BJ (cell line): ENCODE results near the gene LUZP1. TPM values are rescaled to one million over a fixed set of nuclear protein-coding genes. Genes with fewer than 3 reads are reported as not detected.
A peak's percentile ranks its signal among the peaks of the same experiment; 100 is the strongest.

Experiments
- CTCF ChIA-PET: fragments of 350-600 bp; formaldehyde crosslinking; extraction: SDS; loops from one replicate; lab custom pipeline; 2021; ENCODE audit warnings: antibody characterized with exemption, inconsistent platforms; lab: Yijun Ruan, JAX
- POLR2A ChIA-PET: fragments of 300-600 bp; sonication (Branson Sonifier 250); formaldehyde crosslinking; extraction: SDS; loops from one replicate; lab custom pipeline; 2021; ENCODE audit warnings: antibody characterized with exemption; lab: Charles Lee
- DNase-seq: peaks from one replicate; pipeline ENCODE4 v3.0.0-alpha.2; 2011; ENCODE audit warnings: low read depth
- H3K27me3 ChIP-seq: 2 replicates; pipeline ENCODE4 v1.6.0; 2011; ENCODE audit warnings: low read length; ENCODE audit not compliant: control insufficient read depth, insufficient read depth
- H3K36me3 ChIP-seq: 2 replicates; pipeline ENCODE4 v1.5.1; 2011; ENCODE audit warnings: low read length; ENCODE audit not compliant: control insufficient read depth, insufficient read depth
- H3K4me3 ChIP-seq: 2 replicates; pipeline ENCODE4 v1.5.1; 2011; ENCODE audit warnings: low read depth, mild to moderate bottlenecking, control low read depth, low read length
- polyA plus RNA-seq: library from polyadenylated mRNA; depleted of rRNA; stranded (reverse); fragments of >200 nt; gene quantifications from 2 replicates; pipeline ENCODE4 v1.2.3, GENCODE V29; 2011
- TF ChIP-seq, protein P1 (sequence below): IDR thresholded peaks from 2 replicates; pipeline ENCODE4 v1.5.1; 2011; ENCODE audit warnings: low read depth, mild to moderate bottlenecking, control low read depth, inconsistent platforms, low read length, moderate library complexity; ENCODE audit not compliant: insufficient read depth

LUZP1 gene
- polyA plus RNA-seq, 1 experiment = 22.0 TPM

DNA sequence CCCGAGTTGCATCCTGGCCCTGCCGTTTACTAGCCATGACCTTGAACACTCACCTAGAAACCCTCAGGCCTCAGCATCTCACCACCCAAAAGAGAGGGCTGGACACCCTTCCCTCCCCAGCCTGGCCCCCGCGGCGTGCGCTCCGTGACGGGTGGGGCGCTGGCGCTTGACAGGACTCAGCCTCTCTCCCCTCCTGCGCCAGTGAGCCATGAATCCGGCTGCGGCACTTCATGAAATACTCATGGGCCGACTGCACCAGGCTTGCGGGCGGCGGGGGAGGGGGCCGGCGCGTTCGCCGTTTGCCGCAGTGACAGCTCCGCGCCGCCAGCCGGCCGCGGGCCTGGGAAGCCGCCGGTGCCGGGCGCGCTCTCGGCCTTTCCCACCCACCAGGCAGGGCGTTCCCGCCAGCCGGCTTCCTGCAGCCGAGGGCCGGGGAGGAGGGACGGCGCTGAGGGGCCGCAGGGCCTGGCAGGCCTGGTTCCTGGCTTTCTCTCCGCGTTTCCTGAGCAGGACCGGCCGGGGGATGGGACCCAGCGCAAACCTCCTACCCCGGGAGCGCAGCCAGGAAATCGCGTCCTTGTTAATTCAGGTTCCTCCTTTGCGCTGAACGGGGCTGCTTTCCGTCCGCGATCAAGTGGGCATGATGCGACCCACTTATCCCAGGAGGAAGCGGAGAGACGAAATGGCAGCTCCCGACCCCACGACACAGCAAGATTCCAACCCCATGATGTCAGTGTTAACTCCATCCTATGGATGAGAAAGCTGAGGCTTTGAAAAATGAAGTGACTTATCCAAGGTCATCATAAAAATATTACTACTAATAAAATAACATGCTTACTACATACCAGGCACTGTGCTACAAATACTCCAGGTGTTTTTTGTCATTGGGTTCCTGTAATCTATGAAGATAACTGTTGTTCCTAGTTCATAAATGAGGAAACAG is 9.1 kb upstream of the LUZP1 start:
- ChIA-PET POLR2A (no interaction called here), CTCF (interaction anchor here (1.0 to 12.5 kb wide), 4 partner anchors 10 to 201 kb away, joined by 3 to 412 read pairs (median 4); no protein-coding TSS in a partner anchor)
- H3K36me3 ChIP-seq = no peaks in the 10 kb centered on the region
- H3K4me3 ChIP-seq = peak overlapping the region; percentile 47
- no peaks in the 10 kb centered on the region for H3K27me3 ChIP-seq
- TF ChIP-seq, protein P1, sequence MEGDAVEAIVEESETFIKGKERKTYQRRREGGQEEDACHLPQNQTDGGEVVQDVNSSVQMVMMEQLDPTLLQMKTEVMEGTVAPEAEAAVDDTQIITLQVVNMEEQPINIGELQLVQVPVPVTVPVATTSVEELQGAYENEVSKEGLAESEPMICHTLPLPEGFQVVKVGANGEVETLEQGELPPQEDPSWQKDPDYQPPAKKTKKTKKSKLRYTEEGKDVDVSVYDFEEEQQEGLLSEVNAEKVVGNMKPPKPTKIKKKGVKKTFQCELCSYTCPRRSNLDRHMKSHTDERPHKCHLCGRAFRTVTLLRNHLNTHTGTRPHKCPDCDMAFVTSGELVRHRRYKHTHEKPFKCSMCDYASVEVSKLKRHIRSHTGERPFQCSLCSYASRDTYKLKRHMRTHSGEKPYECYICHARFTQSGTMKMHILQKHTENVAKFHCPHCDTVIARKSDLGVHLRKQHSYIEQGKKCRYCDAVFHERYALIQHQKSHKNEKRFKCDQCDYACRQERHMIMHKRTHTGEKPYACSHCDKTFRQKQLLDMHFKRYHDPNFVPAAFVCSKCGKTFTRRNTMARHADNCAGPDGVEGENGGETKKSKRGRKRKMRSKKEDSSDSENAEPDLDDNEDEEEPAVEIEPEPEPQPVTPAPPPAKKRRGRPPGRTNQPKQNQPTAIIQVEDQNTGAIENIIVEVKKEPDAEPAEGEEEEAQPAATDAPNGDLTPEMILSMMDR = no peak
- no peak for DNase-seq

DNA sequence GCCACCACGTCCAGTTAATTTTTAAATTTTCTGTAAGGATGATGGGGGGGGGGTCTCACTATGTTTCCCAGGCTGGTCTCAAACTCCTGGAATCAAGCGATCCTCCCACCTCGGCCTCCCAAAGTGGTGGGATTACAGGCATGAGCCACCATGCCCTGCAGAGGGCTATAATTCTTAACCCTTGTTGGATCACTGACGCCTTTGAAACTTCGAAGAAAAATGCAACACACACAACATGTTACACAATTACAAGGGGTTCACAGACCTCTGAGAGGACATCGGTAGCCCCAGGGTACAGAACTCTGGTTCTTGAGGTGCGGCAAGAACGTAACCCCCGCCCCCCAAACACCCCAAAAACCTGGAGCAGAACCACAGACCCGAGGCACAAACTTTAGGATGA is 8.4 kb upstream of the LUZP1 start:
- no peaks in the 10 kb centered on the region for H3K27me3 ChIP-seq

DNA sequence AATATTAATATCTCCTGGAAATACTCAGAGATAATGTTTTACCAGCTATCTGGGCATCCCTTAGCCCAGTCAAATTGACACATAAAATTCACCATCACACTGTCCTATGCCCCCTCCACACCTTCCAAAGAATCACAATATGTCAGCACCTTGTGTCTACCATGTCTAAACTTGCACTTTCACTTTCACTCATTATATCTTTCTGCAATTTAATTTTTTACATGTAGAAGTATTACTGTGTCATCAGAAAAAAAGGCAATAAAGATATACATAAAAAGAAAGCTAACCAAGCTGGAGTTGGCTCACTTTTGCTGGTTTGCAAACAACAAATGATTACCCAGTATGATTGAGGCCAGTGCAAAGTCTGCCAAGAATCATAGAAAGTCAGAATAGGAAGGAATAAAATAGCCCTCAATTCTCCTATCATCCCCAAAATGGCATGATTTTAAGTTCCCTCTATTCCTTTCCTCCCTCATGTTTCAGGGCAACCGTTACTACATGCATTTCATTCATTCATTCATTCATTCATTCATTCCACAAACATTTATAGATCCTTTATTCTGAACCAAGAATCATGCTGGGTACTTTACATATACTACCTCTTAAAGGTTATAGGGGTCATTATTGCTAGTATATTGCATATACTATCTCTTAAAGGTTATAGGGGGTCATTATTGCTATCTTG is 5.9 kb upstream of the LUZP1 start:
- Histone ChIP-seq H3K27me3 (no peaks in the 10 kb centered on the region), H3K4me3 (no peak overlapping the region), H3K36me3 (no peaks in the 10 kb centered on the region)
- POLR2A ChIA-PET = no interaction called here
- CTCF ChIA-PET = interaction anchor here (0.7 to 4.5 kb wide), 4 partner anchors 10 to 76 kb away, joined by 4 to 19 read pairs (median 6); no protein-coding TSS in a partner anchor
- TF ChIP-seq, protein P1 = no peak
- no peak for DNase-seq

More for the DNA sequence above, 8.4 kb upstream of the LUZP1 start:
- POLR2A ChIA-PET = no interaction called here
- CTCF ChIA-PET = interaction anchor here (1.0 to 12.5 kb wide), 4 partner anchors 8 to 200 kb away, joined by 3 to 412 read pairs (median 12); no protein-coding TSS in a partner anchor
- no peak for DNase-seq
- Histone ChIP-seq H3K4me3 (peak overlapping the region; percentile 47), H3K36me3 (no peaks in the 10 kb centered on the region)
- TF ChIP-seq, protein P1 = no peak

DNA sequence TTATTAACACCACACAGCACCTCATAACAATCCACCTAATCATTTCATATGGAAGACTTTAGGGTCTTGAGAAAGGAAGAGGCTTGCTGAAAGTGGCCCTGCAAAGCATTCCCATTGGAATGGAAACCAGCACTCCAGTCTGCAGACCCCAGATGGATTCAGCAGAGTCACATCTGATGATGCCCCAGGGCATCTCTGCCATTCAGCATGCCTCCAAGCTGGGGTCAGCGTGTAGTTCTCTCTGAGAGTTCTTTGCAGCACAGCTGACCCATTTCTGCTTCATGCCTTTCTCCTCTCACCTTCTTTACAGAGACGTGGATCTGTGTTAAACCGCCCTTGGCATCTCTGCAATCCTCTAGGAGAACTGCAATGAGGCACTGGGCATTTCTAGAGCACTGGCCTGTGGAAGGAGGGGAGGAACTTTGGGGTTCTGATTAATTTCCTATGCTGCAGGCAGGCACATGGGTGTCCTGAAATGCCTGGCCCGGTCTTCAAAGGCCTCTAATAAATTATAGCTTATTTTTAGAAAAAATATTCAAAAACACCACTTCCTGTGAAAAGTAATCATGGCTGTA is 2.6 kb upstream of the LUZP1 start:
- no peak for DNase-seq
- Histone ChIP-seq H3K36me3 (no peaks in the 10 kb centered on the region), H3K27me3 (no peaks in the 10 kb centered on the region), H3K4me3 (no peak overlapping the region)
- CTCF ChIA-PET = interaction anchor here (4.1 kb wide), 1 partner anchor 13 kb away, joined by 25 read pairs; no protein-coding TSS in a partner anchor
- TF ChIP-seq, protein P1 = no peak
- POLR2A ChIA-PET = no interaction called here
